ENCODE measurements around the gene PDE8A. TPM values are rescaled to one million over a fixed set of nuclear protein-coding genes. Genes with fewer than 3 reads are reported as not detected.
A peak's percentile ranks its signal among the peaks of the same experiment; 100 is the strongest.
"Not testable (repeated sequence)": the region's sequence is repeated elsewhere in the genome, so short reads cannot be mapped to it uniquely, and the experiment has no call there.

The PDE8A gene
- total RNA-seq, 1 donor, result 26.2 TPM

DNA sequence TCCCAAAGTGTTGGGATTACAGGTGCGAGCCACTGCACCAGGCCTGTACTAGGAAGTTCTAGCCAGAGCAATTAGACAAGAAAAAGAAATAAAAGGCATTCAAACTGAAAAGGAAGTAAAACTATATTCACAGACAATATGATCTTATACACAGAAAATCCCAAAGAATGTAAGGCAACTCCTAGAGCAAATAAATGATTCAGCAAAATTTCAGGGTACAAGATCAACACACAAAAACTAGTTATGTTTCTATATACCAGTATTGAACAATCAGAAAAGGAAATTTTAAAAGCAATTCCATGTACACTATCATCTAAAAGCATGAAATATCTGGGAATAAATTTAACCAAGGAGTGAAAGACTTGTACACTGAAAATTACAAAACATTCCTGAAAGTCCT, 180.6 kb downstream of the PDE8A start:
- TF ChIP-seq CTCF (IDR thresholded peaks at IDR 0.05; ENCODE audit: insufficient read depth, low read length), result no peak
- no peak overlapping the region for H3K4me3 ChIP-seq (ENCODE audit: low read depth, low read length)
- no peak for DNase-seq (ENCODE audit: low read depth)

GRCh38 chr15:85164841-85165466, 183.3 kb downstream of the PDE8A start:
- no peak overlapping the region for H3K4me3 ChIP-seq (ENCODE audit: low read depth, low read length)
- no peak for DNase-seq (ENCODE audit: low read depth)
- TF ChIP-seq CTCF (IDR thresholded peaks at IDR 0.05; ENCODE audit: insufficient read depth, low read length), result no peak

DNA sequence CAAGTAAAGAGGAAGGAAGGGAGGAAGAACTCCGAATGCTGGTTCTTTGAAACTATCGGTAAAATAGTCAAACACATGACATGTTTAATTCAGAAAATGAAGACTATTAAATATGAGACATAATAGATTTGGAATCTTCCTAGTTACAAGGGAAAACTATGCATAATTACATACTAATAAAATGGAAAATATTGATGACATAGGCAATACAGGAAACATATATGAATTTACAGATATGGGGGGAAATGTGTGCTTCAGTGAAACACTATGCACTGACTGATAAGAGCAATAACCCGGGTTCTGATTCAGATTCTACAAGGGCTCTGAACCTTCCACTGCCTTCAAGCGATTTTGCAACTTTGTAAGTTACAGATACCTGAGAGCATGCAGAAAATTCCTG, 185.9 kb downstream of the PDE8A start:
- TF ChIP-seq CTCF (IDR thresholded peaks at IDR 0.05; ENCODE audit: insufficient read depth, low read length), result no peak
- no peak overlapping the region for H3K4me3 ChIP-seq (ENCODE audit: low read depth, low read length)
- DNase-seq (ENCODE audit: low read depth), result no peak

- peak; percentile 41 for TF ChIP-seq CTCF (IDR thresholded peaks at IDR 0.05; ENCODE audit: insufficient read depth, low read length)
- no peak for DNase-seq (ENCODE audit: low read depth)
- H3K4me3 ChIP-seq (ENCODE audit: low read depth, low read length), result no peak overlapping the region
Measured at GRCh38 chr15:85168642-85169173, 187.1 kb downstream of the PDE8A start.

DNA sequence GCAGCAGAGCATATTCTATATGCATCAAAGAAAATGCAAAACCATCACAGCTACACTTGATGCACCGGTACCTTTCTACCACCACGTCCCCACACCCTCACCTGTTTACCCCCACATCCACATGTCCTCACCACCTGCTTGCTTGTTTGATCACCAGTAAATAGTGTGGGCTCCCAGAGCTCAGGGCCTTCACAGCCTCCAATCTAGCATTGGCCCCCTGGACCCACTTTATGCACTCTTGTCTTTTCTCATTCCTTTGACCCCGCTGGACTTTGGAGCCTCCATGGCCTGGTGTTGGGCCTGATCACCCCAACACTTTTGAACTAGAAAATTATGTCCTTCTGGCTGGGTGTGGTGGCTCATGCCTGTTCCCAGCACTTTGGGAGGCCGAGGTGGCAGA, 190.1 kb downstream of the PDE8A start:
- DNase-seq (ENCODE audit: low read depth), result no peak
- TF ChIP-seq CTCF (IDR thresholded peaks at IDR 0.05; ENCODE audit: insufficient read depth, low read length), result no peak
- H3K4me3 ChIP-seq (ENCODE audit: low read depth, low read length), result no peak overlapping the region

GRCh38 chr15:85172846-85173490, 191.3 kb downstream of the PDE8A start:
- no peak overlapping the region for H3K4me3 ChIP-seq (ENCODE audit: low read depth, low read length)
- DNase-seq (ENCODE audit: low read depth), result peak; percentile 27
- TF ChIP-seq CTCF (IDR thresholded peaks at IDR 0.05; ENCODE audit: insufficient read depth, low read length), result no peak

DNA sequence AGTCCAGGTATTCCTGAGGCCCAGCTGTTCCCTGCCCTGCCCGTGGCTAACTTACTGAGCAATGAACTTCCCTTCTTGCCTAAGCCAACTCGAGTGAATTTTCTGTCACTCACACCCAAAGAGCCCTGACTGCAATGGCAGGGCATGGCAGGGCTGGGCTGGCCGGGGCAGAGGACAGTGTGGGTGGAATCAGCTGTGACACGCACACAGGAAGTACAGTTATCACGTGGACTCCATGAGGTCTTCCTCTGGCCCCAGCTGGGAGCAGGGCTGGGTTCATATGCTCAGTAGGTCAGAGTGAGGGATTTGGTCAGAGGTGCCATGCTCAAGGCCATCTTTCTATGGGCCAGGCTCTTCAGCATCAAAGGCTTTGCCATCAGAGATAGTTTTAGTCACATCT, 192.0 kb downstream of the PDE8A start:
- not testable (repeated sequence) for H3K4me3 ChIP-seq (ENCODE audit: low read depth, low read length); DNase-seq (ENCODE audit: low read depth)
